IPS-18a (cell line): Measurements from ENCODE around the gene DNAJC11.
"Not testable (repeated sequence)": the region's sequence is repeated elsewhere in the genome, so short reads cannot be mapped to it uniquely, and the experiment has no call there.

ENCODE experiments used
- H3K27ac ChIP-seq: one replicate; pipeline ENCODE4 v1.5.1; 2013; ENCODE audit warnings: low read length
- H3K27me3 ChIP-seq: one replicate; pipeline ENCODE4 v1.6.1; 2013; ENCODE audit warnings: mild to moderate bottlenecking, low read length; ENCODE audit not compliant: control insufficient read depth, insufficient read depth
- H3K36me3 ChIP-seq: one replicate; pipeline ENCODE4 v1.6.1; 2013; ENCODE audit warnings: low read depth, low read length; ENCODE audit not compliant: control insufficient read depth
- H3K4me1 ChIP-seq: one replicate; pipeline ENCODE4 v1.6.1; 2013; ENCODE audit warnings: low read depth, low read length; ENCODE audit not compliant: control insufficient read depth
- H3K4me3 ChIP-seq: one replicate; pipeline ENCODE4 v1.5.1; 2013; ENCODE audit warnings: low read length
- H3K9ac ChIP-seq: one replicate; pipeline ENCODE4 v1.6.1; 2013; ENCODE audit warnings: mild to moderate bottlenecking, low read length, moderate library complexity
- H3K9me3 ChIP-seq: one replicate; pipeline ENCODE4 v1.6.1; 2013; ENCODE audit warnings: low read depth, low read length; ENCODE audit not compliant: control insufficient read depth

DNAJC11 gene

GRCh38 chr1:6648556-6648955, 53.1 kb downstream of the DNAJC11 start:
- no peaks in the 10 kb centered on the region for H3K9me3 ChIP-seq
- H3K9ac ChIP-seq = no peak overlapping the region
- peaks cover 48% of the 10 kb centered on the region for H3K36me3 ChIP-seq
- H3K4me1 ChIP-seq = no peaks in the 10 kb centered on the region
- no peak overlapping the region for H3K4me3 ChIP-seq
- no peak overlapping the region for H3K27ac ChIP-seq
- H3K27me3 ChIP-seq = no peaks in the 10 kb centered on the region

GRCh38 chr1:6646499-6647148, 55.0 kb downstream of the DNAJC11 start:
- H3K4me3 ChIP-seq = no peak overlapping the region
- H3K4me1 ChIP-seq = no peaks in the 10 kb centered on the region
- no peaks in the 10 kb centered on the region for H3K27me3 ChIP-seq
- H3K27ac ChIP-seq = no peak overlapping the region
- no peaks in the 10 kb centered on the region for H3K9me3 ChIP-seq
- no peak overlapping the region for H3K9ac ChIP-seq
- peaks cover 42% of the 10 kb centered on the region for H3K36me3 ChIP-seq

DNA sequence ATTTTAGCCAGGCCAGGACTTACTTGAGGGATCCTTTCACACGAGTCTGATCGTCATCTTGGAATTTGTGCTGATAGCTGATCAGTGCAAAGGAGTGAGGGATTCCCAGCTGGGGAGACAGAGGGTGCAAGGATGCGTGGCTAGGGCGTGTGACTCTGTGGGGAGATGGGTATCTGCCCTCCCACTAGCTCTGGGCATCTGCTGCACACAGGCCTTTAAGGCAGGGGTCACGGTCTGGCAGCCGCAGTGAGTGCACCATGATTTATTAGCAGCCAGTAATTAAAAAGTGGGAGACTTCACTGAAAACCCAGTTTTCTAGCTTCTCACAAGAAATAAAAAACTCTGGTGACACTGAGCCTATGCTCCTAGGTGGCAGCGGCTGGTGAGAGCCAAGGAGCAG, 56.6 kb downstream of the DNAJC11 start:
- H3K27ac ChIP-seq = no peak overlapping the region
- no peak overlapping the region for H3K9ac ChIP-seq
- no peaks in the 10 kb centered on the region for H3K4me1 ChIP-seq
- H3K36me3 ChIP-seq = peaks cover 44% of the 10 kb centered on the region
- no peaks in the 10 kb centered on the region for H3K9me3 ChIP-seq
- H3K27me3 ChIP-seq = no peaks in the 10 kb centered on the region
- no peak overlapping the region for H3K4me3 ChIP-seq

DNA sequence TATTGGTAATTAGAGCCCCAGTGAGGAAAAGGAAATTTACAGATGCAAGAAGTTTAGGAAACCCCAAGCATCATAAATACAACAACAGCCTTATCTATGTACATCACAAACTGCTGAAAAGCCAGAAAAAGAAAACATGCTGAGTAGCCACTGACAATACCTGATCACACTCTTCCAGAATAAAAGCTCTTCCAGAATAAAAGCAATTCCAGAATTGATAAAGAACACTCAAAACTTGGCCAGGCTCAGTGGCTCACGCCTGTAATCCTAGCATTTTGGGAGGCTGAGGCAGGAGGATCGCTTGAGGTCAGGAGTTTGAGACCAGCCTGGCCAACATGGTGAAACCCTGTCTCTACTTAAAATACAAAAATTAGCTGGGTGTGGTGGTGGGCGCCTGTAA, 60.7 kb downstream of the DNAJC11 start:
- H3K9ac ChIP-seq, H3K27me3 ChIP-seq, H3K9me3 ChIP-seq, H3K4me3 ChIP-seq, H3K4me1 ChIP-seq, H3K27ac ChIP-seq: not testable (repeated sequence)
- peaks cover 83% of the 10 kb centered on the region for H3K36me3 ChIP-seq

DNA sequence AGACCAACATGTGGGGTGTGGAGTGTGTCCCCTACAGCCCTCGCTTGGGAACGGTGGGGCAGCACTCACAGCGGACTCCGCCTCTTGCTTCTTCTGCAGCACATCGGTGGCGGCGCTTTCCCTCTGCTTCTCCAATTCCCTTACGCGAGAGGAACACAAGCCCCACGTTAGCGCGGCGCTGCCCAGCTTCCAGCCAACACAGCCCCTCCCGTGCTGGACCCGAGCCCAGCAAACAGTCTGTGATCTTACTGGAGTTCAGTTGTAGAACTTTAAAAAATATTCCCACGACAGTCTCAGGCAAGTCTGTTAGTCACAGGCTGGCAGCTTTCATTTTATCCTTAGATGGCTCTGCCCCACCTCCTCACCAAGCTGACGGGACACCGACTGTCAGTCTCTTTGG, 63.4 kb downstream of the DNAJC11 start:
- no peak overlapping the region for H3K4me3 ChIP-seq
- no peaks in the 10 kb centered on the region for H3K27me3 ChIP-seq
- no peaks in the 10 kb centered on the region for H3K4me1 ChIP-seq
- no peak overlapping the region for H3K27ac ChIP-seq
- peaks cover 77% of the 10 kb centered on the region for H3K36me3 ChIP-seq
- no peak overlapping the region for H3K9ac ChIP-seq
- H3K9me3 ChIP-seq = no peaks in the 10 kb centered on the region

GRCh38 chr1:6637770-6638169, 63.8 kb downstream of the DNAJC11 start:
- no peak overlapping the region for H3K4me3 ChIP-seq

GRCh38 chr1:6636778-6637177, 64.8 kb downstream of the DNAJC11 start:
- H3K4me1 ChIP-seq, H3K27me3 ChIP-seq, H3K9me3 ChIP-seq, H3K4me3 ChIP-seq, H3K9ac ChIP-seq, H3K27ac ChIP-seq: not testable (repeated sequence)
- peaks cover 81% of the 10 kb centered on the region for H3K36me3 ChIP-seq

More at GRCh38 chr1:6637770-6638169, 63.8 kb downstream of the DNAJC11 start:
- H3K4me1 ChIP-seq = no peaks in the 10 kb centered on the region
- no peak overlapping the region for H3K9ac ChIP-seq
- H3K27ac ChIP-seq = no peak overlapping the region
- no peaks in the 10 kb centered on the region for H3K9me3 ChIP-seq
- peaks cover 81% of the 10 kb centered on the region for H3K36me3 ChIP-seq
- H3K27me3 ChIP-seq = no peaks in the 10 kb centered on the region

DNA sequence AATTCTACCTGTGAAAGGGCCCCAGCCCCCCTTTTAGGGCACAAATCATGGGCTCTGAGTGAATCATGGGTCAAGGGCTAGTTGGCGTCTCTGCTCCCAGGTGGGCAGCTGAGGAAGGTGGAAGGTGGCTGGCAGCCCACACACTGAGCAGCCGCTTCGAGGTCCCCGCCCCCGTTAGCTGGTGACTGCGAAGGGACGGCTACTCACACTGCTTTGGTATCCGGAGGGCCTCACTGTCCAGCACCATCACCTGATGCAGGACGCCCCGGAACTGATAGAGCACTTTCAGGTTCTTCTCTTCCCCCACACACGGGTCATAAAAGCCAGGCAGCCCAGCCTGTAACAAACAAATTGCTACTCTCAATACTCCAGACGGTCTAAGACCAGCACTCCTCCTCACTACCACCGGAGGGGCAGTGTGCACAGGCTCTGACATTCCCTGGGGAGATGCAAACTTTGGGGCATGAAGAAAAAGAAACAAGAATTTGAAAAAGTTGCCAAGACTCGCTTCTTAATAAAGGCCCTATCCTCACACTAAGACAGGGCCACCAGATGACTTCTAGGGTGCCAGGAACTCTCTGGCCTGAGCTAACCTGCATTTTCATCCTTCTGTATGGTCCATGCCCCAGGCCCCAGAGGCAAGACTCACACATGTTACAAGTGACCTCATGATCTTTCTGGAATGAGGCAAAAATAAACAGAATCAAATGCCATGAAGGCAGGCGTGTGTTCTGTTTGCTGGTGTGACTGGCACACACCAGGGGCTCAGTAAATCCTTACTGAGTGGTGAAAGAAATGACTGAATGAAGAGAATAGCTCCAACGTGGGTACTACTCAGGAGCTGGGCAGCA, 65.5 kb downstream of the DNAJC11 start:
- H3K36me3 ChIP-seq = peaks cover 77% of the 10 kb centered on the region
- no peak overlapping the region for H3K9ac ChIP-seq
- no peaks in the 10 kb centered on the region for H3K4me1 ChIP-seq
- H3K27ac ChIP-seq = no peak overlapping the region
- H3K9me3 ChIP-seq = no peaks in the 10 kb centered on the region
- no peaks in the 10 kb centered on the region for H3K27me3 ChIP-seq
- no peak overlapping the region for H3K4me3 ChIP-seq

GRCh38 chr1:6635161-6635909, 66.3 kb downstream of the DNAJC11 start:
- Histone ChIP-seq H3K4me1 (no peaks in the 10 kb centered on the region), H3K36me3 (peaks cover 72% of the 10 kb centered on the region)

GRCh38 chr1:6634371-6635052, 67.1 kb downstream of the DNAJC11 start:
- Histone ChIP-seq H3K36me3 (peaks cover 65% of the 10 kb centered on the region), H3K27me3 (no peaks in the 10 kb centered on the region), H3K9ac (no peak overlapping the region)

More at GRCh38 chr1:6635161-6635909, 66.3 kb downstream of the DNAJC11 start:
- H3K4me3 ChIP-seq = no peak overlapping the region
- no peak overlapping the region for H3K27ac ChIP-seq
- no peak overlapping the region for H3K9ac ChIP-seq
- no peaks in the 10 kb centered on the region for H3K9me3 ChIP-seq
- H3K27me3 ChIP-seq = no peaks in the 10 kb centered on the region

More at GRCh38 chr1:6634371-6635052, 67.1 kb downstream of the DNAJC11 start:
- Histone ChIP-seq H3K27ac (no peak overlapping the region), H3K4me1 (no peaks in the 10 kb centered on the region), H3K9me3 (no peaks in the 10 kb centered on the region), H3K4me3 (no peak overlapping the region)
